OCI-LY7 (cell line): Measurements from ENCODE around the gene FAM20B. TPM values are rescaled to one million over a fixed set of nuclear protein-coding genes. Genes with fewer than 3 reads are reported as not detected.

ENCODE experiments used
- Bru-seq: library from RNA; stranded (reverse); fragments of 400-500 nt; gene quantifications from one replicate; lab custom pipeline; 2021; lab: Mats Ljungman, UMichigan
- BruChase-seq, 2 experiments: library from RNA; stranded (reverse); fragments of 400-500 nt; gene quantifications; one replicate each; lab custom pipeline; 2021; lab: Mats Ljungman, UMichigan
- BruUV-seq: library from RNA; stranded (reverse); fragments of 400-500 nt; replicated peaks from 2 replicates; lab custom pipeline; 2021; lab: Mats Ljungman, UMichigan
- CTCF ChIA-PET: fragments of 300-600 bp; sonication (Branson Sonifier 250); formaldehyde crosslinking; loops from one replicate; lab custom pipeline; 2022; ENCODE audit warnings: antibody characterized with exemption; ENCODE audit not compliant: unreplicated experiment; lab: Charles Lee
- POLR2A ChIA-PET: fragments of 300-600 bp; sonication (Branson Sonifier 250); formaldehyde crosslinking; loops from one replicate; lab custom pipeline; 2022; ENCODE audit warnings: antibody characterized with exemption; lab: Charles Lee
- DNase-seq: peaks from one replicate; pipeline ENCODE4 v3.0.0-alpha.2; 2015; ENCODE audit warnings: low spot score
- H2AFZ ChIP-seq: fragments of 200-600 bp; sonication (generic), shearing (Covaris generic); 2 replicates; pipeline ENCODE4 v1.6.1; 2014; ENCODE audit warnings: mild to moderate bottlenecking, antibody characterized with exemption, low read length, moderate library complexity
- H3K27ac ChIP-seq: fragments of 200-600 bp; sonication (generic); 2 replicates; pipeline ENCODE4 v1.5.1; 2014; ENCODE audit warnings: mixed run types, low read depth, mild to moderate bottlenecking, moderate library complexity, low read length, inconsistent platforms; ENCODE audit not compliant: poor library complexity, severe bottlenecking
- H3K36me3 ChIP-seq: fragments of 200-600 bp; sonication (generic); 2 replicates; pipeline ENCODE4 v1.6.1; 2014; ENCODE audit warnings: mild to moderate bottlenecking, antibody characterized with exemption, low read length, moderate library complexity, mixed read lengths; ENCODE audit not compliant: insufficient read depth
- H3K4me1 ChIP-seq: fragments of 200-600 bp; sonication (generic); 2 replicates; pipeline ENCODE4 v1.5.1; 2014; ENCODE audit warnings: mild to moderate bottlenecking, low read length; ENCODE audit not compliant: insufficient read depth, poor library complexity, severe bottlenecking
- H3K4me2 ChIP-seq: fragments of 200-600 bp; sonication (generic); 2 replicates; pipeline ENCODE4 v1.6.1; 2014; ENCODE audit warnings: mild to moderate bottlenecking, low read length
- H3K4me3 ChIP-seq: fragments of 200-600 bp; sonication (generic); 2 replicates; pipeline ENCODE4 v1.5.1; 2014; ENCODE audit warnings: mild to moderate bottlenecking, low read depth, low read length; ENCODE audit not compliant: poor library complexity, severe bottlenecking
- H3K79me2 ChIP-seq: fragments of 200-600 bp; sonication (generic); 2 replicates; pipeline ENCODE4 v1.6.1; 2016; ENCODE audit warnings: low read depth, mild to moderate bottlenecking, low read length, moderate library complexity, mixed read lengths; ENCODE audit not compliant: insufficient read depth
- H3K9me2 ChIP-seq: fragments of 200-600 bp; sonication (generic); 2 replicates; pipeline ENCODE4 v1.6.1; 2016; ENCODE audit warnings: mild to moderate bottlenecking, low read length, mixed read lengths; ENCODE audit not compliant: insufficient read depth
- H3K9me3 ChIP-seq: fragments of 200-600 bp; sonication (generic); 2 replicates; pipeline ENCODE4 v1.6.1; 2014; ENCODE audit warnings: mild to moderate bottlenecking, mixed run types, low read length, mixed read lengths
- H4K20me1 ChIP-seq: fragments of 200-600 bp; sonication (generic); 2 replicates; pipeline ENCODE4 v1.6.1; 2014; ENCODE audit warnings: mild to moderate bottlenecking, antibody characterized with exemption, low read length, moderate library complexity, mixed read lengths; ENCODE audit not compliant: insufficient read depth
- EZH2phosphoT487 ChIP-seq: fragments of 200-600 bp; sonication (generic); IDR thresholded peaks from 2 replicates; pipeline ENCODE4 v1.6.1; 2018; ENCODE audit warnings: low read depth, borderline replicate concordance, mild to moderate bottlenecking, mixed run types, antibody characterized with exemption, low read length, moderate library complexity, mixed read lengths
- intact Hi-C: fragments of 100-400 bp; cut with micrococcal nuclease; formaldehyde crosslinking; loops from one replicate; pipeline ENCODE4 v1.10.0; 2022; ENCODE audit not compliant: unreplicated experiment
- long read RNA-seq: library from polyadenylated mRNA; stranded (forward); transcript quantifications from one replicate; pipeline ENCODE4 v2.0.0, GENCODE V29; 2022
- total RNA-seq, 2 experiments: library from RNA; depleted of rRNA in 1 of 2; stranded (reverse); fragments of >200 nt in 1 of 2; shearing (Covaris generic) in 1 of 2; gene quantifications; 2 replicates each; pipeline ENCODE4 v1.2.3, GENCODE V29; 2014 to 2022
- TF ChIP-seq, protein P1 (sequence below): fragments of 200-600 bp; sonication (generic); conservative IDR thresholded peaks from 2 replicates; pipeline ENCODE4 v1.5.1; 2014; ENCODE audit warnings: mild to moderate bottlenecking, antibody characterized with exemption, low read length, moderate library complexity, mixed read lengths

Gene FAM20B, protein sequence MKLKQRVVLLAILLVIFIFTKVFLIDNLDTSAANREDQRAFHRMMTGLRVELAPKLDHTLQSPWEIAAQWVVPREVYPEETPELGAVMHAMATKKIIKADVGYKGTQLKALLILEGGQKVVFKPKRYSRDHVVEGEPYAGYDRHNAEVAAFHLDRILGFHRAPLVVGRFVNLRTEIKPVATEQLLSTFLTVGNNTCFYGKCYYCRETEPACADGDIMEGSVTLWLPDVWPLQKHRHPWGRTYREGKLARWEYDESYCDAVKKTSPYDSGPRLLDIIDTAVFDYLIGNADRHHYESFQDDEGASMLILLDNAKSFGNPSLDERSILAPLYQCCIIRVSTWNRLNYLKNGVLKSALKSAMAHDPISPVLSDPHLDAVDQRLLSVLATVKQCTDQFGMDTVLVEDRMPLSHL
- total RNA-seq (2014; rRNA removed; shearing (Covaris generic)) (16.6 and 17.1 TPM in 2 replicates), total RNA-seq (2022) (36.5 and 37.7 TPM in 2 replicates), Bru-seq, nascent RNA (percentile 77 among the genes with signal in this experiment), BruChase-seq, experiment 1, labeled RNA remaining after a 6-hour chase (percentile 81 among the genes with signal in this experiment), BruChase-seq, experiment 2, labeled RNA remaining after a 2-hour chase (percentile 81 among the genes with signal in this experiment)
- long read RNA-seq, full-length matches to known transcripts: 4 of 11 reads
- long read RNA-seq, partial matches to known transcripts: 3 of 11 reads
- long read RNA-seq, other reads (novel, unspliced or antisense): 4 of 11 reads

DNA sequence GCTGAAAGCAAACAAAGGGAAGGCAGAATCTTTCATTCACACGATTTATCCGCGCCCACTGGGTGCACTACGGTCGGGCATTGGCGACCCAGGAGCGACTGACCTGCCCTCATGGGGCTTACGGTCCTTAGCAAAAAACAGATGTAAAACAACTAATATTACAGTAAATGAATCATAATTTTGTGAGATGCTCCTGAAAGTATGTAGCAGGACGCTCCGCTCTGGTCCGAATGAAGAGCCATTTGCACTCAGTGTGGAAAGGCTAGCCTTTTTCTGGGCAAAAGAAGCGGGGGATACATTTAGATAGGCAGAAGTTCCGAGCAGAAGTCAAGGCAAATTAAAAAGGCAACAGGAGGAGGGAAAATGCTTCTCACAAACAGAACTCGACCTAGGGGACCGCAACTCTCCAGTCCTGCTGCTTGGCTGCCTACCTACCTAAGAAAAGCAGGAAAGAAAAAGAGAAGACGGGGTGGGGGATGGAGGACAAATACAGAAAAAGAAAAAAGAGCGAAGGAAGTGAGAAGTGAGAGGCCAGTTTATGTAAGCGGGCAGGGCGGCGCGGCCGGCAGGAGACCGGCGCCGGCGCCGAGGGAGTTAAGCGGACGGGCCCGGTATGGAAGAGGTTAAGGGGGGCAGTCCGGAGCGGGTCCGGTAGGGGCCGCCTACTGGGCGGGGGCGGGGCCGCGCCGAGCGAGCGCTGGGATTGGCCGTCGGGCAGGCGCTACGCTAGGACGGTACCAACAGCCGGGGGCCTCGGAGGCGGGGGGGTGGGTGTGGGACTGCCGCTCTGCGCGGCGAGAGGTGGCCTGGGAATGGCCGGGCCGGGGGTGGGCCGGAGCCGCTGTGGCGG, at the start of gene FAM20B:
FAM20B (plus strand) TSS at position 770 of the 850 bp plus-strand sequence. CDS start 17,954 bp downstream, outside the sequence.
- peaks cover 38% of the 10 kb centered on the region for H3K79me2 ChIP-seq
- peak within 1 kb of the TSS; percentile 78 for H3K4me3 ChIP-seq
- H3K9me2 ChIP-seq: no peaks in the 10 kb centered on the region
- H4K20me1 ChIP-seq: no peaks in the 10 kb centered on the region
- BruUV-seq: TSS peak; percentile 57
- ChIA-PET CTCF (no interaction called here), POLR2A (interaction anchor here (0.6 kb wide), 1 partner anchor 311 kb away, joined by 3 read pairs; no protein-coding TSS in a partner anchor)
- peak within 1 kb of the TSS; percentile 95 for H2AFZ ChIP-seq
- DNase-seq: peak; percentile 96
- H3K4me1 ChIP-seq: peaks cover 50% of the 10 kb centered on the region
- H3K4me2 ChIP-seq: peak within 1 kb of the TSS; percentile 91
- no peaks in the 10 kb centered on the region for H3K36me3 ChIP-seq
- no peaks in the 10 kb centered on the region for H3K9me3 ChIP-seq
- H3K27ac ChIP-seq: peak within 1 kb of the TSS; percentile 82
- TF ChIP-seq, protein P1, sequence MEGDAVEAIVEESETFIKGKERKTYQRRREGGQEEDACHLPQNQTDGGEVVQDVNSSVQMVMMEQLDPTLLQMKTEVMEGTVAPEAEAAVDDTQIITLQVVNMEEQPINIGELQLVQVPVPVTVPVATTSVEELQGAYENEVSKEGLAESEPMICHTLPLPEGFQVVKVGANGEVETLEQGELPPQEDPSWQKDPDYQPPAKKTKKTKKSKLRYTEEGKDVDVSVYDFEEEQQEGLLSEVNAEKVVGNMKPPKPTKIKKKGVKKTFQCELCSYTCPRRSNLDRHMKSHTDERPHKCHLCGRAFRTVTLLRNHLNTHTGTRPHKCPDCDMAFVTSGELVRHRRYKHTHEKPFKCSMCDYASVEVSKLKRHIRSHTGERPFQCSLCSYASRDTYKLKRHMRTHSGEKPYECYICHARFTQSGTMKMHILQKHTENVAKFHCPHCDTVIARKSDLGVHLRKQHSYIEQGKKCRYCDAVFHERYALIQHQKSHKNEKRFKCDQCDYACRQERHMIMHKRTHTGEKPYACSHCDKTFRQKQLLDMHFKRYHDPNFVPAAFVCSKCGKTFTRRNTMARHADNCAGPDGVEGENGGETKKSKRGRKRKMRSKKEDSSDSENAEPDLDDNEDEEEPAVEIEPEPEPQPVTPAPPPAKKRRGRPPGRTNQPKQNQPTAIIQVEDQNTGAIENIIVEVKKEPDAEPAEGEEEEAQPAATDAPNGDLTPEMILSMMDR: no peak
- no peak for TF ChIP-seq EZH2phosphoT487
- intact Hi-C loops: loop anchor here (1.0 to 5.0 kb wide), 5 partner anchors 267 to 483 kb away; partner anchors contain the start of genes AXDND1 and SOAT1

DNA sequence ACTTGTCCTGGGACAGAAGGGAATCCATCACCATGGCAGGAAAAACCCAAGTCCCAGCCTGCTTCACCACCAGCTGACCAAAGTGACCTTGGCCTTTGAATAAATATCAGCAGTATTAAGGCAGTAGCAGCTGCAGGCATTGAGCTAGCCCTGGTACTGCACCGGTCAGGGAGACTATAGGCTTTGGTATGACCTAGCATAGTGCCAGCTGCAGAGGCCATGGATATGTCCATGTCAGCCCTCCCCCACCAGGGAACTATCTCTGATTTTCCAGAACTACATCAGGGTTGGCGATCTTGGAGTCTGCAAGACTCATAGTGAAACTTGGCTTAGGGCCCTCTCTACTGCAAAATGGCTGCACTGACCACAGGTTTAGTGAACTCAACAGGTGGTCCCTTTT, 49.2 kb upstream of the FAM20B start:
- no peaks in the 10 kb centered on the region for H4K20me1 ChIP-seq
- TF ChIP-seq, protein P1: no peak
- no peak for TF ChIP-seq EZH2phosphoT487
- ChIA-PET POLR2A (interaction anchor here (0.6 kb wide), 1 partner anchor 395 kb away, joined by 5 read pairs; no protein-coding TSS in a partner anchor), CTCF (no interaction called here)
- no peak overlapping the region for H3K4me2 ChIP-seq
- no peak overlapping the region for H3K4me3 ChIP-seq
- intact Hi-C loops: no loop called here
- DNase-seq: no peak
- peaks cover 23% of the 10 kb centered on the region for H3K4me1 ChIP-seq
- H3K79me2 ChIP-seq: no peaks in the 10 kb centered on the region
- peaks cover 31% of the 10 kb centered on the region; the same call in 1 of the 2 replicates for H3K9me3 ChIP-seq
- H3K27ac ChIP-seq: no peak overlapping the region
- no peaks in the 10 kb centered on the region for H3K9me2 ChIP-seq
- BruUV-seq: no TSS peak
- no peak overlapping the region for H2AFZ ChIP-seq
- no peaks in the 10 kb centered on the region for H3K36me3 ChIP-seq
